ENCODE results near the gene ACTN4. TPM values are rescaled to one million over a fixed set of nuclear protein-coding genes. Genes with fewer than 3 reads are reported as not detected.

Gene ACTN4
- total RNA-seq, 1 experiment from 2014 or later: 3,297 TPM

- Histone ChIP-seq H3K9me3 (ENCODE audit: control insufficient read depth, insufficient read depth, low read depth, low read length) (no peaks in the 10 kb centered on the region), H3K27ac (ENCODE audit: low read length) (peak overlapping the region; percentile 98), H3K4me1 (ENCODE audit: control insufficient read depth, insufficient read depth, low read length) (peaks cover 100% of the 10 kb centered on the region), H3K4me3 (ENCODE audit: low read depth in 2 of 2, low read length in 2 of 2) (no peak overlapping the region), H3K27me3 (ENCODE audit: control insufficient read depth, insufficient read depth, low read length) (no peaks in the 10 kb centered on the region), H3K36me3 (ENCODE audit: control insufficient read depth, insufficient read depth, low read length) (peaks cover 17% of the 10 kb centered on the region)
- BruUV-seq (replicated peaks): no TSS peak
- DNase-seq (ENCODE audit: low read depth, low spot score) (no peak), ATAC-seq (no peak)
- ChIA-PET POLR2A (interaction anchor here (0.6 kb wide), 1 partner anchor 139 kb away, joined by 3 read pairs; no protein-coding TSS in a partner anchor), CTCF (interaction anchor here (0.5 to 0.6 kb wide), 2 partner anchors 180 to 390 kb away, joined by 3 to 7 read pairs; no protein-coding TSS in a partner anchor)
- in situ Hi-C loops (cut with HindIII; ENCODE audit: low pct_unique_long_range_greater_than_20kb, low sequenced_read_pairs) (no loop called here), intact Hi-C loops (cut with micrococcal nuclease; ENCODE audit: unreplicated experiment) (no loop called here)
- TF ChIP-seq REST (IDR thresholded peaks at IDR 0.05; ENCODE audit: insufficient read depth in 1 of 2, low read depth in 2 of 2, low read length in 1 of 2) (no peak), POLR2AphosphoS5 (IDR thresholded peaks at IDR 0.05; ENCODE audit: low read depth, low read length) (no peak), SIN3A (IDR thresholded peaks at IDR 0.05; ENCODE audit: borderline replicate concordance, insufficient read depth, low read depth, low read length) (no peak), CTCF (IDR thresholded peaks at IDR 0.05) (no peak), TCF7L2 (IDR thresholded peaks at IDR 0.05; ENCODE audit: low read depth, low read length) (no peak)
These were observed 47.9 kb downstream of the ACTN4 start for GRCh38 chr19:38695317-38695683.

DNA sequence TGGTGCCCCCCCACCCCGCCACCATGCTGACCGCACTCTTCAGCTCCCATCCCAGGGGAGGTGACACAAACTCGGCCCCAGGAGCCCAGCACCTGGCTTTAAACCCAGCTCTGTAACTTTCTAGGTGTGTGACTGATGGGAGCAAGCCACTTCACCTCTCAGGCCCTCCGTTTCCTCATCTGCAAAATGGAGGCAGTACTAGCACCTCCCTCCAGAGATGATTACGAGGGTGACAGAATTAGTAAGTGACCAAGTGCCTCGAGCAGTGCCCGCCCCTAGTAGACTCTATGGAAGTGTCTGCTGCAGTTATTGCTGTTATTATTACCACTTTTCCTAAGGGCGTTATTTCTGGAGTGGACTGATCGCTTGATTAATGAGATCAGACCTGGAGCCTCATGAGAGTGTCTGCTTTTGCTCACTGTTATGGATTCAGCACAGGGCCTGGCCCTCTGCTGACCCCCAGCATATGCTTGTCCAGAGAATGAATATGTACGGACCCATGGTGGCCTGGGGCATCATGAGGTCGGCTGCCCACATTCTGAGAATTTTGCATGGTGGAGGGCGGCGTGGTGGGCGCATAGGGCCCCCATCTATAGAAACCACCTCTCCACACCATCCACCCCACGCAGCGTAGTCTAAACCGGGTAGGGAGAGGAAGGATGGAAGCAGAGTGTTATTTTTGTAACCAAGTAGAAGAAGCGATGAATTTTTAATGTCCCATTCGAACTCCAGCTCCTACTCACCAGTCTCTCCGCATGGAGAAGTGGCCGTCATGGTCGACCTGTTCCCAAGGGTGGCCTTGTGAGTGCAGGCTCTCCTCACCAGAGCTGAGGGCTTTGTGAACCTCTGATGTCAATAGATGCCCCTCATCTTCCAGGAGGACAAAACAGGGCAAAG, 48.6 kb downstream of the ACTN4 start:
- H3K9me3 ChIP-seq (ENCODE audit: control insufficient read depth, insufficient read depth, low read depth, low read length): no peaks in the 10 kb centered on the region
- DNase-seq (ENCODE audit: low read depth, low spot score) (no peak), ATAC-seq (no peak)
- H3K4me1 ChIP-seq (ENCODE audit: control insufficient read depth, insufficient read depth, low read length): peaks cover 100% of the 10 kb centered on the region
- ChIA-PET POLR2A (interaction anchor here (0.7 kb wide), 1 partner anchor 253 kb away, joined by 5 read pairs; no protein-coding TSS in a partner anchor), CTCF (interaction anchor here (0.6 kb wide), 1 partner anchor 180 kb away, joined by 3 read pairs; no protein-coding TSS in a partner anchor)
- intact Hi-C loops (cut with micrococcal nuclease; ENCODE audit: unreplicated experiment) (no loop called here), in situ Hi-C loops (cut with HindIII; ENCODE audit: low pct_unique_long_range_greater_than_20kb, low sequenced_read_pairs) (no loop called here)
- TF ChIP-seq CTCF (IDR thresholded peaks at IDR 0.05) (no peak), TCF7L2 (IDR thresholded peaks at IDR 0.05; ENCODE audit: low read depth, low read length) (no peak), REST (IDR thresholded peaks at IDR 0.05; ENCODE audit: insufficient read depth in 1 of 2, low read depth in 2 of 2, low read length in 1 of 2) (no peak), SIN3A (IDR thresholded peaks at IDR 0.05; ENCODE audit: borderline replicate concordance, insufficient read depth, low read depth, low read length) (no peak), POLR2AphosphoS5 (IDR thresholded peaks at IDR 0.05; ENCODE audit: low read depth, low read length) (no peak)
- H3K27ac ChIP-seq (ENCODE audit: low read length): peak overlapping the region; percentile 98
- H3K27me3 ChIP-seq (ENCODE audit: control insufficient read depth, insufficient read depth, low read length): no peaks in the 10 kb centered on the region
- peaks cover 25% of the 10 kb centered on the region for H3K36me3 ChIP-seq (ENCODE audit: control insufficient read depth, insufficient read depth, low read length)
- BruUV-seq (replicated peaks): no TSS peak
- H3K4me3 ChIP-seq (ENCODE audit: low read depth in 2 of 2, low read length in 2 of 2): no peak overlapping the region

All from Panc1 (cell line).